Neuronal stem cell (in vitro differentiated cells): Measurements from ENCODE around the gene GLG1.
"Not testable (repeated sequence)": the region's sequence is repeated elsewhere in the genome, so short reads cannot be mapped to it uniquely, and the experiment has no call there.

Experiments used
- DNase-seq: peaks from one replicate; pipeline ENCODE4 v3.0.0-alpha.2; 2013; ENCODE audit warnings: low spot score
- H2AFZ ChIP-seq: one replicate; pipeline ENCODE4 v1.6.1; 2013; ENCODE audit warnings: mild to moderate bottlenecking, low read length, inconsistent platforms
- H2AK5ac ChIP-seq: 2 replicates; pipeline ENCODE4 v1.6.1; 2013; ENCODE audit warnings: low read depth, mild to moderate bottlenecking, inconsistent platforms, low read length, moderate library complexity, mixed read lengths
- H2BK120ac ChIP-seq: 2 replicates; pipeline ENCODE4 v1.6.1; 2013; ENCODE audit warnings: low read depth, mild to moderate bottlenecking, inconsistent platforms, low read length, moderate library complexity, mixed read lengths
- H2BK12ac ChIP-seq: one replicate; pipeline ENCODE4 v1.6.1; 2013; ENCODE audit warnings: low read length, inconsistent platforms
- H2BK15ac ChIP-seq: 2 replicates; pipeline ENCODE4 v1.6.1; 2013; ENCODE audit warnings: mild to moderate bottlenecking, low read length, inconsistent platforms, mixed read lengths
- H2BK5ac ChIP-seq: one replicate; pipeline ENCODE4 v1.6.1; 2013; ENCODE audit warnings: inconsistent platforms, mild to moderate bottlenecking, low read length, moderate library complexity
- H3K14ac ChIP-seq: one replicate; pipeline ENCODE4 v1.6.1; 2013; ENCODE audit warnings: low read length, inconsistent platforms
- H3K18ac ChIP-seq: 2 replicates; pipeline ENCODE4 v1.6.1; 2013; ENCODE audit warnings: low read length, inconsistent platforms
- H3K23ac ChIP-seq: 2 replicates; pipeline ENCODE4 v1.6.1; 2013; ENCODE audit warnings: low read depth, mild to moderate bottlenecking, mixed read lengths, low read length, inconsistent platforms; ENCODE audit not compliant: poor library complexity
- H3K27ac ChIP-seq: replicated peaks from 3 replicates; pipeline ENCODE4 v1.5.1; 2013; ENCODE audit warnings: low read length, inconsistent platforms
- H3K27me3 ChIP-seq, 3 experiments: 2 replicates each; pipeline ENCODE4 v1.6.1; 2013; ENCODE audit warnings: low read length in 3 of 3, mild to moderate bottlenecking in 2 of 3, inconsistent platforms in 1 of 3, low read depth in 1 of 3, mixed read lengths in 1 of 3, moderate library complexity in 1 of 3; ENCODE audit not compliant: control insufficient read depth in 3 of 3, insufficient read depth in 3 of 3
- H3K36me3 ChIP-seq, 2 donors: replicated peaks in 1 of 2; 2 replicates each; pipeline ENCODE4 v1.6.1; 2013; ENCODE audit warnings: low read length in 2 of 2; ENCODE audit not compliant: control insufficient read depth in 2 of 2, insufficient read depth in 2 of 2
- H3K4ac ChIP-seq: 2 replicates; pipeline ENCODE4 v1.6.1; 2013; ENCODE audit warnings: inconsistent platforms, mild to moderate bottlenecking, low read length, moderate library complexity
- H3K4me1 ChIP-seq, 2 donors: 1 replicate in 1 of 2; 2 replicates in 1 of 2; pipeline ENCODE4 v1.6.1; 2013; ENCODE audit warnings: low read length in 2 of 2, low read depth in 1 of 2; ENCODE audit not compliant: control insufficient read depth in 2 of 2, insufficient read depth in 1 of 2
- H3K4me2 ChIP-seq: one replicate; pipeline ENCODE4 v1.6.1; 2013; ENCODE audit warnings: mild to moderate bottlenecking, low read length, inconsistent platforms; ENCODE audit not compliant: insufficient read depth, poor library complexity, severe bottlenecking
- H3K4me3 ChIP-seq, 2 donors: 2 replicates each; pipeline ENCODE4 v1.5.1; 2013; ENCODE audit warnings: low read length in 2 of 2, mild to moderate bottlenecking in 2 of 2, inconsistent platforms in 1 of 2, moderate library complexity in 1 of 2
- H3K79me1 ChIP-seq: one replicate; pipeline ENCODE4 v1.6.1; 2013; ENCODE audit warnings: low read depth, mild to moderate bottlenecking, inconsistent platforms, low read length, moderate library complexity
- H3K9ac ChIP-seq: one replicate; pipeline ENCODE4 v1.6.1; 2013; ENCODE audit warnings: mild to moderate bottlenecking, low read depth, low read length, inconsistent platforms; ENCODE audit not compliant: poor library complexity
- H3K9me3 ChIP-seq, 2 donors: replicated peaks in 1 of 2; 2 replicates each; pipeline versions ENCODE3 to v1.6.1; 2013; ENCODE audit warnings: low read length in 2 of 2, mild to moderate bottlenecking in 2 of 2, inconsistent platforms in 1 of 2, low read depth in 1 of 2, mixed read lengths in 1 of 2, moderate library complexity in 1 of 2; ENCODE audit not compliant: control insufficient read depth in 2 of 2, insufficient read depth in 1 of 2
- H4K8ac ChIP-seq: one replicate; pipeline ENCODE4 v1.6.1; 2013; ENCODE audit warnings: low read depth, mild to moderate bottlenecking, inconsistent platforms, low read length, moderate library complexity
- H4K91ac ChIP-seq: one replicate; pipeline ENCODE4 v1.6.1; 2013; ENCODE audit warnings: low read length, low read depth, mild to moderate bottlenecking, inconsistent platforms; ENCODE audit not compliant: poor library complexity
- WGBS, 2 donors: extraction: QIAGEN DNeasy Blood & Tissue Kit; methylation state at CpG; one replicate each; pipeline ENCODE4 v1.1.7; 2013; ENCODE audit warnings: missing lambda C conversion rate in 2 of 2, mixed read lengths in 1 of 2; ENCODE audit not compliant: insufficient read length in 2 of 2, insufficient replicate concordance in 1 of 2; ENCODE audit errors: extremely low coverage in 2 of 2; 5-methylcytosine and 5-hydroxymethylcytosine counted together

GLG1 gene

DNA sequence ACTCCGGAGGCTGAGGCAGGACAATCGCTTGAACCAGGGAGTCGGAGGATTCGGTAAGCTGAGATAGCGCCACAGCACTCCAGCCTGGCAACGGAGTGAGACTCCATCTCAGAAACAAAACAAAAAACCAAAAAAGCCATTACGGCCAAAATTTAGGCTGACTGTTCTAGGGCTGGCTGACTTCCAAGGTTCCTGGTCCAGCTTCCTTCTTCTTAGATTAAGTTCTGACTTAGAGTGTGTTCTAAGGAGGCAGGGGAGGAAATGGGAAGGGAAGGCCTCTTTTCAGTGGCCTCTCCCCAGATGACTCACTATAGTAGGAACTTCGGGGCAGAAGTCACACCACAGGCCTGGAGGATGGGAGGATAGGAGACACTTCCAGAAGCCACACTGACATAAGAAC, 157.9 kb downstream of the GLG1 start:
- H3K9ac ChIP-seq, result no peak overlapping the region
- no CpG with 5 or more reads among the region's 8 CpGs for WGBS, 2 donors
- no peak overlapping the region for H2BK120ac ChIP-seq
- no peak overlapping the region for H3K23ac ChIP-seq
- DNase-seq, result no peak
- H2BK15ac ChIP-seq, result no peak overlapping the region
- H2AFZ ChIP-seq, result no peak overlapping the region
- H2AK5ac ChIP-seq, result no peak overlapping the region
- H3K79me1 ChIP-seq, result no peaks in the 10 kb centered on the region
- no peak overlapping the region for H4K91ac ChIP-seq
- H2BK5ac ChIP-seq, result no peak overlapping the region
- H4K8ac ChIP-seq, result no peak overlapping the region
- H3K4me1 ChIP-seq, result no peaks in the 10 kb centered on the region
- no peak overlapping the region for H3K4me3 ChIP-seq
- no peaks in the 10 kb centered on the region for H3K27me3 ChIP-seq
- no peak overlapping the region for H3K27ac ChIP-seq
- peaks cover 0 to 3% of the 10 kb centered on the region in 2 donors for H3K9me3 ChIP-seq
- H3K18ac ChIP-seq, result no peak overlapping the region
- no peak overlapping the region for H3K14ac ChIP-seq
- H2BK12ac ChIP-seq, result no peak overlapping the region
- H3K4me2 ChIP-seq, result no peak overlapping the region
- H3K36me3 ChIP-seq, result peaks cover 28 to 72% of the 10 kb centered on the region in 2 donors
- H3K4ac ChIP-seq, result no peak overlapping the region

DNA sequence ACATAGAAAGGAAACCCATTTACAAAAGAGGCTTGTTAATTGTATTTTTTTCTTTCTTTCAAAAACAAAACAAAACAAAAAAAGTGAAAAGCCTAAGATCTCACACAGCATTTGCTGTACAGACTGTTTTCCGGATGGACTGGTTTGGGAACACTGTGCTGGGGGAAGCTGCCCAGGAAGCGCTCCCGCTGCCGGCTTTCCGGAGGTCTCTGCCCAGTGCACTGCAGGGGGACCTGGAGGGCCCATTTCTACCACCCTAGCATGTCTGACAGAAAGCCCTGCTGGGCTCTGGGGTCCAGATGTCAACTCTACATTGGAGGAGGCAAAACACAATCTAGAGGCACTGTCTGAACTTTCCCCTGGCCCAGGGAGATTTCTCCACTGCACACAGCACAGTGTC, 159.3 kb downstream of the GLG1 start:
- WGBS, 2 donors, result no CpG with 5 or more reads among the region's 5 CpGs
- no peak overlapping the region for H2BK12ac ChIP-seq
- no peaks in the 10 kb centered on the region for H3K27me3 ChIP-seq
- no peaks in the 10 kb centered on the region for H3K79me1 ChIP-seq
- H3K4ac ChIP-seq, result no peak overlapping the region
- no peak overlapping the region for H3K27ac ChIP-seq
- H2BK120ac ChIP-seq, result no peak overlapping the region
- no peak overlapping the region for H4K8ac ChIP-seq
- H2AFZ ChIP-seq, result no peak overlapping the region
- H3K23ac ChIP-seq, result peak overlapping the region; percentile 87
- H3K14ac ChIP-seq, result no peak overlapping the region
- no peak overlapping the region for H2AK5ac ChIP-seq
- H4K91ac ChIP-seq, result no peak overlapping the region
- H3K4me2 ChIP-seq, result no peak overlapping the region
- no peak overlapping the region for H3K9ac ChIP-seq
- H3K9me3 ChIP-seq, result no peaks in the 10 kb centered on the region
- no peak overlapping the region for H2BK15ac ChIP-seq
- H3K36me3 ChIP-seq, result peaks cover 21 to 62% of the 10 kb centered on the region in 2 donors
- H3K4me3 ChIP-seq, result no peak overlapping the region
- no peak for DNase-seq
- H3K18ac ChIP-seq, result no peak overlapping the region
- H3K4me1 ChIP-seq, result no peaks in the 10 kb centered on the region
- no peak overlapping the region for H2BK5ac ChIP-seq

DNA sequence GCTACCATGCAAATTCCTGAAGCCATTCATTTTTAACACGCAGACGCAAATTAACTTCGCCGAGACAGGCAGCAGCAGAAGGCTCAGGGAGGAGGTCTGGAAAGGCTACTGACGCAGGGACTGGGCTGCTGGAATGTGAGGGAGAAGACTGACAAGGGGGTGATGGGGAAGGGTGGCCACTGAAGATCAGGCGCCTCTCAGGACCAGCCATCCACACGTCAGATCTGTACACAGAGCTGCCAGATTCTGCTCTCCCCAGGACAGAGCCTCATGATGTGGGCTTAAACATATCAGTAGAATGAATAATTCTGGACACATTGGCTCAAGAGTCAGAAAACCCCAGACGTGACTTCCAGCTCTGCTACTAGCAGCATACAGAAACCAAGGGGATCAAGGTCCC, 160.0 kb downstream of the GLG1 start:
- H4K8ac ChIP-seq, result no peak overlapping the region
- H3K4me1 ChIP-seq, result no peaks in the 10 kb centered on the region
- no peak overlapping the region for H3K4me2 ChIP-seq
- H3K27ac ChIP-seq, result no peak overlapping the region
- WGBS, 2 donors, result no CpG with 5 or more reads among the region's 8 CpGs
- no peak overlapping the region for H2AFZ ChIP-seq
- H3K9ac ChIP-seq, result no peak overlapping the region
- no peaks in the 10 kb centered on the region for H3K27me3 ChIP-seq
- no peak overlapping the region for H2BK15ac ChIP-seq
- no peak overlapping the region for H3K4ac ChIP-seq
- no peak for DNase-seq
- H2BK5ac ChIP-seq, result no peak overlapping the region
- no peak overlapping the region for H3K23ac ChIP-seq
- no peak overlapping the region for H2BK12ac ChIP-seq
- no peak overlapping the region for H3K4me3 ChIP-seq
- no peak overlapping the region for H2AK5ac ChIP-seq
- no peaks in the 10 kb centered on the region for H3K9me3 ChIP-seq
- no peak overlapping the region for H3K14ac ChIP-seq
- H3K36me3 ChIP-seq, result peaks cover 15 to 55% of the 10 kb centered on the region in 2 donors
- H3K18ac ChIP-seq, result no peak overlapping the region
- no peak overlapping the region for H4K91ac ChIP-seq
- H3K79me1 ChIP-seq, result no peaks in the 10 kb centered on the region
- no peak overlapping the region for H2BK120ac ChIP-seq

DNA sequence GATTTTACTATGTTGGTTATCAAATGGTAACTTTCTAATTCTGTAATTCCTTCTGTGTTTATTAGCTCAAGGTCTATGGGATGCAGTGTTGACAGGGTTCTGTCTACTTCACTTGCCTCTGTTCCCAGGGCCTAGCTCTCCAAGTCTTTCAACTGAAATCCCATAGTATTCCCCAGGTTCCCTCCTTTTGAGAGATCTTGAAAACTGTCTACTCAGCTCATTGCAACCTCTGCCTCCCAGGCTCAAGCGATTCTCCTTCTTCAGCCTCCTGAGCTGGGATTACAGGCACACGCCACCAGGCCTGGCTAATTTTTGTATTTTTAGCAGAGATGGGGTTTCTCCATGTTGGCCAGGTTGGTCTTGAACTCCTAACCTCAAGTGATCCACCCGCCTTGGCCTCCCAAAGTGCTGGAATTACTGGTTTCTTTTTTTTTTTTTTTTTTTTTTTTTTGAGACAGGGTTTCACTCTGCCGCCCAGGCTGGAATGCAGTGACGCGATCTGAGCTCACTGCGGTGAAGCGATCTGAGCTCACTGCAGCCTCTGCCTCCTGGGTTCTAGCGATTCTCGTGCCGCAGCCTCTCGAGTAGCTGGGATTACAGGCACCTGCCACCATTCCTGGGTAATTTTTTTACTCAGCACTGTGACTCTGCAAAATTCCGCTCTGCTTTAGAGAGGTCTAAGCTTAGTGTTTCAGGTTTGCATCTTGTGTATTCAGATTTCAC, 163.1 kb downstream of the GLG1 start:
- DNase-seq, H3K23ac ChIP-seq, H3K4me1 ChIP-seq, H3K9me3 ChIP-seq, H2AFZ ChIP-seq, H3K4ac ChIP-seq, H3K27ac ChIP-seq, H2BK120ac ChIP-seq, H3K4me3 ChIP-seq, H3K27me3 ChIP-seq, H2BK12ac ChIP-seq, H3K18ac ChIP-seq, H2BK15ac ChIP-seq, H3K4me2 ChIP-seq, H2BK5ac ChIP-seq, H4K8ac ChIP-seq, H2AK5ac ChIP-seq, H3K9ac ChIP-seq, H4K91ac ChIP-seq, H3K14ac ChIP-seq, H3K79me1 ChIP-seq: not testable (repeated sequence)
- no CpG with 5 or more reads among the region's 13 CpGs for WGBS, 2 donors
- peaks cover 0 to 46% of the 10 kb centered on the region in 2 donors for H3K36me3 ChIP-seq
